Eye (tissue), 1 donor: Measurements from ENCODE around the gene IL21R.

Experiments used
- DNase-seq: peaks from one replicate; pipeline ENCODE4 v3.0.0-alpha.2; 2015

The IL21R gene

DNA sequence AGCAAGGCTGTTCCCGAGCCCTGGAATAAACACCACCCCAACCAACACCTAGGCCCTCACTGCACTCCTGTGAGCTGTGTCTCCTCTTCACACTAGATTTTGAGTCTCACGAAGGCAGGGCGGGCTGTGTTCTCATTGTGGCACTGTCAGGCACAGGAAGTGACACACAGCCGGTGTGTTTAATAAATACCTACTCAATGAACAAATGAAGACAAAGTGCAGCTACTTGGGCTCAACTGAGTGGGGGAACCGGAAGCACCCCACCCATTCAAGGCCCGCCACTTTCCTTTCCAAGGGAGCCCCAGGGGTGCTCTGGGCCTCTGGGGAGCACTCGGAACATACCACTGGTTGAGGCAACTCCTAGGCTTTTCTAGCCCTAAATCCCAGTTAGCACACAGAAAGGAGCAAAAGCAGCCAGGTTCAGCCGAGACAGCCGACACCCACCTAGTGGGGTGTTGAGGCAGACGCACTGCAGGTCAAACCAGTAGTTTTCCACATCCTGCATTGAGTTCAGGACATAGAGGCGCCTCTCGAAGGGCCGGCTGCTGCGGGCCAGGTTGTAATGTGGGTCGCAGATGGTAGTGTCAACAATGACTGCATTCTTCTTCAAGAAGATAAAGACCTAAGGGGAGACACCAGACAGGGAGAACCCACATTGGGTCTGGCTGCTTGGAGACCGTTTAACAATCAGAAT lies 90.1 kb downstream of the IL21R start:
- DNase-seq: no peak

DNA sequence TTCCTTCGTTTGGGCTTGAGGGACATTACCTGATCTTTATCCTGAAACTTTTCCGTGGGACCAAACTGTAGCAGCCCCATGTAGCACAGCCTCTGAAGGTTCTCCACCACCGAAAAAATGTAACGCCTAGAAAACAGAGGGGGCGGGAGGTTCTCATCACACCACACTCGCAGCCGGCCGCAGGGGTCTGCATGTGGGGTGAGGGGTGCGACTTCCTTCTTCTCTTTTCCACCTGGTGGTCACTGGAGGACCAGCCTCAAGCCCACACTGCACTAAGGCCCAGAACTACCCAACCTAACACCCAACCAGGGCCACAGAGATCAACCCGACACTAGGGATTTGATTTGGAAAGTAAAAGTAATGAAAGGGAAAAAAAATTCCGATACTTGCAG lies 90.6 kb downstream of the IL21R start:
- DNase-seq: no peak

DNA sequence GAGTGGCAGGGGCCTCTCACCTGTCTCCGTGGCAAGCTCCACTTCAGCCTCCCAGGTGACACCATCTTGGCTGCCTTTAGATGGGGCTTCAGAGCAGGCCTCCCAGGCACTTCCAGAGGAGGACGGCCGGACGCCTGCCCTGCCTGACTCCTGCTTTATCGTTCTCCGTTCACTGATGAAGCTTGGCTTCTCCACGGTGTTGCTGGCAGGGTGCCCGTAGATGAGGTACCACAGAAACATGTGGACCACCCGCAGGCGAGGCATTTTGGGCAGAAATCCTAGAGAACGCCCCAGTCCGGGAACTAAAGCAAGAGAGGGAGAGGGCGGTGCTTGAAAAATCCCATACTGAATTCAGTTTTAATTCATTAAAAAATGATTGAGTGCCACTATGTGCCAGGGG lies 93.2 kb downstream of the IL21R start:
- DNase-seq: peak; percentile 15

DNA sequence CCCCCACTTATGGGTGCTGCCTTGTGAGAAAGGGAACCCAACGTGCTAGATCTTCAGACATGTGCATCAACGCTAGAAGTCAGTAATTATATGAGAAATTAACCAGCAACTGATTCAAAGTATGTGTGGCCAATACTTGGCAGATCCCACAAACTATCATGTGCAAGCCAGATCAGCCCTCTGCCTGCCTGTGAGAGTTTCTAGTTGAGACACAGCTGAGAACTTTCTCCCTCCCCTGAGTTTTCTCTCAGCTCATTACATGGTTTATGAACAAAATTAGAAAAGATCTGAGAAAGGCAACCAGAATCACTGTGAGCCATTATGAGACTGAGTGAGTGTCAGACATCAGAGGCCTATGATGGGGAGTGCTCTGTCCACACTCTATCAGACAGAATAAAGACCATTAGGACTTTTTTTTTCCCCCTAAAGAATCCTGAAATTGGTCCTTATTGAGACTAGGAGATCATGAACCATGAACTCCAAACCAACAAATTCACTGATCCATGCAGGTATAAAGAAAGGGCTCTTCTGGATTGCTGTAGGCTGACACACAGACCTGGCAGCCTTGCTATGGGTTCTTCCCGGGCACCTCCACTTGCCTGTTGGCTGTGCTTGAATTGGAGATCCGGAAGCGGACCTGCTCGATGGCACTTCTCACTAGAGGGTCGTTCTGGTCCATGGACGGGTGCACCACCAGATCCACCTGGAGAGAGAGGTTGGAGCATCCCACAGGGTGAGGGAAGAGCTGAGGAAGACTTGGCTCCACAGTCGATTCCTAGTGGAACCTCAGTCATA lies 96.3 kb downstream of the IL21R start:
- DNase-seq: no peak

DNA sequence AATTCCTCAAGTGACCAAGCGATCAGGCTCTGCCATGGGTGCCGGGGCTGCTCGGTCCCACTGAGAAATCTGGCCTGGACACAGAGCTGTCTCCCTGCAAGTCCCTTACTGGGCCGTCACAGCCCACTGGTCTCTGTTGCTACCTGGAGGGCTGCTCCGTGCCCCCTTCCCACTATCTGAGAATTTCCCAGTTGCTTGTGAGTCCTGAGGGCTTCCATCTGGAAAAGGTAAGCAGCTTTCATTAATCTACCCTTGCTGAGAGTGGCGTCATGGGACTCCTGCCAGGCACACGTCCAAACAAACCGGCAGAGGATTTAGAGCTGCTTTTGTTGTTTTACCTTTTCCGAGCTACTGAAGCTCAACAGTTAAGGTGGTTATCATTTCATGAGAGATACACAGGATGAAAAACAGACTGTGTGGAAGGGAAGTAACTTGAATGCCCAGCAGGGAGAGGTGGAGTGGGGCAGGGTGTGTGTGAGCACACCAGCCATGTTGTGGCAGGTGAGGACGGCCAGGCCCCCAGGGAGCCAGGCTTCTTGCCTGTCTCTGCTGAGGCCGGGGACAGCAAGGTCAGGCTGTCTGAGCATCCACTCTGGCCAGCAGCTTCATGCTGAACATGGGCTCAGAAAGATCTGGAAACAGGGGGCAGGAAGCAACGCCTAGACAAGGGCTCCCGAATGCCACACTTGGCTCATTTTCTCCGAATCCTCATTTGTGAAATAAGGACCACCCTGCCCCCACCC lies 97.1 kb downstream of the IL21R start:
- DNase-seq: no peak

DNA sequence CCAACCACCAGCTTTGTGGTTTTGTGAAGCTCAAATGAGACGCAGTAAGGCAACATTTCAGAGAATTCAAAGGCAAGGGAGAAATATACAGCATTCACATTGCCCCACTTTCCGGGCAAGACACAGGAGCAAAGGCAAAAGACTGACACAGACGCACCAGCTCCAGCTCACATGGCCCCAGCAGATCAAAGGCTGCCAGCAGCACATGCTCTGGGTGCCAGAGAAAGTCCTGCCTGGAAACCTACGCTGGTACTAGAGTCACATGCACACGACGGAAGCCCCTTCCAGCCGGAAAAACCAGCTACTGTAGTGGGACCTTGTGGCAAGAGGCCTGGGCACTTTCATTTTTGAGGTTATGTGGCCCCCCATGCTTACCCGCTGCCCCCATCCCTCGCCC lies 97.7 kb downstream of the IL21R start:
- no peak for DNase-seq

DNA sequence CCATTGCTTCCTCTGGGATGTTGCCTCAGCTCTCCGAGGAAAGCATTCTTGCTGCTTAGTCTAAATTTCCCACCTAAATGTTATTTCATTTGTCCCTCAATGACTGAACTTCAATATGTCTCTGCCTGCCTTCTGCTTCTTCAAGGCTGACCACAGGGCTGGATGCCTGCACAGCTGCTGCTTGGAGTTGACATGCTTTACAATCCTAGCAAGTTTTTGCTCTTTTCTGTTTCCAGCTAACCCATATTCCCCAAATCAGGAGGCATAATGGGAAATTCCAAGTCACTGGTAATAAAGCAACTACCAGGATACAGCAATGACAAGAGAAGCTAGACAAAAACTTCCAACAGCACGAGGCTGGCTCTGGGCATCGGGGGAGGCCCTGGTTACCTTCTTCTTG lies 98.8 kb downstream of the IL21R start:
- DNase-seq: no peak
